ENCODE data around the gene ERI3. TPM values are rescaled to one million over a fixed set of nuclear protein-coding genes. Genes with fewer than 3 reads are reported as not detected.

The ERI3 gene
- total and polyA plus RNA-seq, 2 of the 13 experiments (the other 11 are each of a cell fraction or from before 2014, with no cell fraction given): 35.6 to 35.9 TPM

DNA sequence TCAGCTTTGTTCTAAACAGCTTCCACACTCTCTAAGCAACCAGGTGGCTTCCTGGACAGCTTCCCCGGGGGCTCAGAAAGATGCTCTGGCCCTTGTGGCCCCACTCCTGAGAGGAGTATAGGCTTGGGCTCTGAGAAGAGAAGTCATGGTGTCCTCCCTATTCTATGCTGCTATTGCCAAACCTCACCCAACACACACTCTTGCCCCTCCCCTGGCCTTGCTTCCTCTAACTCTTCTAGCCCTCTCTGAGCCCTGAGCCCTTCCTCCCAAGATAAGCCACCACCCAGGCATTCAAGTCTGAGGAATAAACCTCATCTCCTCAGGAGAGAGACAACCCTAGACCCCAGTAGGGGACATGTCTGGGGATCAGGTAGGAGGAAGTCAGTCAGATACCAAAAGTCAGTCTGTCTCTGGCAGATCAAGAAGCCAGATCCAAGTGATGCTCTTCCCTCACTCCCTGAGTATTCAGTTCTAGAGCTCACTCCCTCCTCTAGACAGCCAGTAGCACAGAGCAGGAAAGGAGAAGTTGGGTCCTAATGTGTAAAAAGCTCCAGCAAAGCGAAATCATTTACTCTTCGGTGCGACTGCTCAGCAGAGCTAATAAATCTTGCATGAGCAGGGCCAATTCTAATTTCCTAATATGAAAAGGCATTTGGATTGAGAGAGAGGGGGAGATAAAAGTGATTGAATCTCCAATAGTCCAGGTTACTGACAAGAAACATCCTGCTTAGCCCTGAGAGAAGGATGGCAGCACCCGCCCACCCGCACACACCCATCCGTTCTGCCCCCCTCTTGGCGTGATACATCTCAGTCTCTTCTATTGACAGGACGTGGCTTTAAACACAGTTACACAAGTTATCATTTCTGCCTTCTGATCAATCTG, 91.2 kb downstream of the ERI3 start:
- no peak overlapping the region for H3K9ac ChIP-seq (ENCODE audit: insufficient read depth, low read depth, low read length)
- H3K4me1 ChIP-seq (ENCODE audit: insufficient read depth, low read length): 0 out of 2 replicates have a peak, but pooled peaks cover 8% of the 10 kb centered on the region
- in situ Hi-C loops (cut with HindIII; ENCODE audit: extremely low pct_ligation_motif_present, low pct_unique_long_range_greater_than_20kb) (no loop called here), intact Hi-C loops (cut with micrococcal nuclease; ENCODE audit: unreplicated experiment) (no loop called here)
- no peak overlapping the region for H3K4me3 ChIP-seq (replicated peaks in 1 of 3; ENCODE audit: insufficient read depth in 1 of 3, low read depth in 2 of 3, low read length in 3 of 3)
- no peak for DNase-seq (ENCODE audit: low spot score)
- H3K4me2 ChIP-seq (ENCODE audit: low read depth, low read length): no peak overlapping the region
- no peak for ATAC-seq
- H3K36me3 ChIP-seq (replicated peaks in 1 of 2; ENCODE audit: control insufficient read depth in 1 of 2, insufficient read depth in 2 of 2, low read length in 2 of 2): no peaks in the 10 kb centered on the region; a peak in 1 of 5 replicates
- no peaks in the 10 kb centered on the region for H4K20me1 ChIP-seq (ENCODE audit: insufficient read depth, low read length)
- H3K79me2 ChIP-seq (ENCODE audit: insufficient read depth, low read length): no peaks in the 10 kb centered on the region
- no peak overlapping the region for H2AFZ ChIP-seq (ENCODE audit: low read length)
- 97% methylated on average over 8 of the region's 9 CpGs for WGBS (ENCODE audit: low lambda C conversion rate)
- POLR2A ChIA-PET: no interaction called here
- no peak overlapping the region for H3K27ac ChIP-seq (ENCODE audit: extremely low read length, insufficient read depth, low read length)
- CTCF ChIA-PET (ENCODE audit: low intra/inter-chr PET ratio, low total read pairs): no interaction called here
- no TSS peak for BruUV-seq (replicated peaks)
- no peak for FAIRE-seq
- H3K9me3 ChIP-seq (ENCODE audit: low read length): no peaks in the 10 kb centered on the region
- no peaks in the 10 kb centered on the region for H3K27me3 ChIP-seq (ENCODE audit: control insufficient read depth in 1 of 2, insufficient read depth in 2 of 2, low read length in 2 of 2)
- TF ChIP-seq EEA1 (CRISPR knock-in tag; IDR thresholded peaks at IDR 0.05; ENCODE audit: borderline replicate concordance) (no peak), NR2F1 (CRISPR knock-in tag; IDR thresholded peaks at IDR 0.05) (no peak), PAX8 (CRISPR knock-in tag; IDR thresholded peaks at IDR 0.05; ENCODE audit: borderline replicate concordance) (no peak), HNF4G (IDR thresholded peaks at IDR 0.05; ENCODE audit: borderline replicate concordance, low read depth, low read length) (no peak), HNF4G (CRISPR knock-in tag; IDR thresholded peaks at IDR 0.05; ENCODE audit: borderline replicate concordance, low read depth) (no peak), KAT2B (IDR thresholded peaks at IDR 0.05; ENCODE audit: borderline replicate concordance, low read depth, low read length) (no peak), TAF15 (IDR thresholded peaks at IDR 0.05; ENCODE audit: low read depth, low read length, poor library complexity, severe bottlenecking) (no peak), SP140L (CRISPR knock-in tag; IDR thresholded peaks at IDR 0.05; ENCODE audit: borderline replicate concordance) (no peak), SAFB2 (CRISPR knock-in tag; IDR thresholded peaks at IDR 0.05; ENCODE audit: borderline replicate concordance, low read depth) (no peak), ZNF253 (CRISPR knock-in tag; IDR thresholded peaks at IDR 0.05; ENCODE audit: borderline replicate concordance) (no peak), TCF12 (IDR thresholded peaks at IDR 0.05) (no peak), TCF12 (CRISPR knock-in tag; IDR thresholded peaks at IDR 0.05) (no peak)
- TF ChIP-seq, protein P1, sequence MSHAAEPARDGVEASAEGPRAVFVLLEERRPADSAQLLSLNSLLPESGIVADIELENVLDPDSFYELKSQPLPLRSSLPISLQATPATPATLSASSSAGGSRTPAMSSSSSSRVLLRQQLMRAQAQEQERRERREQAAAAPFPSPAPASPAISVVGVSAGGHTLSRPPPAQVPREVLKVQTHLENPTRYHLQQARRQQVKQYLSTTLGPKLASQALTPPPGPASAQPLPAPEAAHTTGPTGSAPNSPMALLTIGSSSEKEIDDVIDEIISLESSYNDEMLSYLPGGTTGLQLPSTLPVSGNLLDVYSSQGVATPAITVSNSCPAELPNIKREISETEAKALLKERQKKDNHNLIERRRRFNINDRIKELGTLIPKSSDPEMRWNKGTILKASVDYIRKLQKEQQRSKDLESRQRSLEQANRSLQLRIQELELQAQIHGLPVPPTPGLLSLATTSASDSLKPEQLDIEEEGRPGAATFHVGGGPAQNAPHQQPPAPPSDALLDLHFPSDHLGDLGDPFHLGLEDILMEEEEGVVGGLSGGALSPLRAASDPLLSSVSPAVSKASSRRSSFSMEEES (CRISPR knock-in tag; IDR thresholded peaks at IDR 0.05): no peak
- TF ChIP-seq, protein P2, sequence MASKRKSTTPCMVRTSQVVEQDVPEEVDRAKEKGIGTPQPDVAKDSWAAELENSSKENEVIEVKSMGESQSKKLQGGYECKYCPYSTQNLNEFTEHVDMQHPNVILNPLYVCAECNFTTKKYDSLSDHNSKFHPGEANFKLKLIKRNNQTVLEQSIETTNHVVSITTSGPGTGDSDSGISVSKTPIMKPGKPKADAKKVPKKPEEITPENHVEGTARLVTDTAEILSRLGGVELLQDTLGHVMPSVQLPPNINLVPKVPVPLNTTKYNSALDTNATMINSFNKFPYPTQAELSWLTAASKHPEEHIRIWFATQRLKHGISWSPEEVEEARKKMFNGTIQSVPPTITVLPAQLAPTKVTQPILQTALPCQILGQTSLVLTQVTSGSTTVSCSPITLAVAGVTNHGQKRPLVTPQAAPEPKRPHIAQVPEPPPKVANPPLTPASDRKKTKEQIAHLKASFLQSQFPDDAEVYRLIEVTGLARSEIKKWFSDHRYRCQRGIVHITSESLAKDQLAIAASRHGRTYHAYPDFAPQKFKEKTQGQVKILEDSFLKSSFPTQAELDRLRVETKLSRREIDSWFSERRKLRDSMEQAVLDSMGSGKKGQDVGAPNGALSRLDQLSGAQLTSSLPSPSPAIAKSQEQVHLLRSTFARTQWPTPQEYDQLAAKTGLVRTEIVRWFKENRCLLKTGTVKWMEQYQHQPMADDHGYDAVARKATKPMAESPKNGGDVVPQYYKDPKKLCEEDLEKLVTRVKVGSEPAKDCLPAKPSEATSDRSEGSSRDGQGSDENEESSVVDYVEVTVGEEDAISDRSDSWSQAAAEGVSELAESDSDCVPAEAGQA (IDR thresholded peaks at IDR 0.05; ENCODE audit: low read depth): no peak
- TF ChIP-seq, protein P2 (CRISPR knock-in tag; IDR thresholded peaks at IDR 0.05; ENCODE audit: borderline replicate concordance): no peak
- TF ChIP-seq, protein P3, sequence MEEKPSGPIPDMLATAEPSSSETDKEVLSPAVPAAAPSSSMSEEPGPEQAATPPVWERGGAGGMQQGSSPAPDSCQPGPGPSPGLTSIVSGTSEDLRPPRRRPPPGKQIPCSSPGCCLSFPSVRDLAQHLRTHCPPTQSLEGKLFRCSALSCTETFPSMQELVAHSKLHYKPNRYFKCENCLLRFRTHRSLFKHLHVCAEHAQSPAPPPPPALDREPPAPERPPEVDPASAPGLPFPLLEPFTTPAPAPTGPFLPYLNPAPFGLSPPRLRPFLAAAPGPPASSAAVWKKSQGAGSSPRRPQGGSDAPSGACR (CRISPR knock-in tag; IDR thresholded peaks at IDR 0.05): no peak
